Epithelial cell of prostate (primary cell): ENCODE measurements around the gene VMAC.

Experiments used
- DNase-seq: peaks from one replicate; pipeline ENCODE4 v3.0.0-alpha.2; 2011; ENCODE audit warnings: low read depth, low spot score
- H3K27ac ChIP-seq: fragments of 450-650 bp; 2 replicates; pipeline ENCODE4 v1.5.1; 2017; ENCODE audit warnings: mild to moderate bottlenecking

The VMAC gene

DNA sequence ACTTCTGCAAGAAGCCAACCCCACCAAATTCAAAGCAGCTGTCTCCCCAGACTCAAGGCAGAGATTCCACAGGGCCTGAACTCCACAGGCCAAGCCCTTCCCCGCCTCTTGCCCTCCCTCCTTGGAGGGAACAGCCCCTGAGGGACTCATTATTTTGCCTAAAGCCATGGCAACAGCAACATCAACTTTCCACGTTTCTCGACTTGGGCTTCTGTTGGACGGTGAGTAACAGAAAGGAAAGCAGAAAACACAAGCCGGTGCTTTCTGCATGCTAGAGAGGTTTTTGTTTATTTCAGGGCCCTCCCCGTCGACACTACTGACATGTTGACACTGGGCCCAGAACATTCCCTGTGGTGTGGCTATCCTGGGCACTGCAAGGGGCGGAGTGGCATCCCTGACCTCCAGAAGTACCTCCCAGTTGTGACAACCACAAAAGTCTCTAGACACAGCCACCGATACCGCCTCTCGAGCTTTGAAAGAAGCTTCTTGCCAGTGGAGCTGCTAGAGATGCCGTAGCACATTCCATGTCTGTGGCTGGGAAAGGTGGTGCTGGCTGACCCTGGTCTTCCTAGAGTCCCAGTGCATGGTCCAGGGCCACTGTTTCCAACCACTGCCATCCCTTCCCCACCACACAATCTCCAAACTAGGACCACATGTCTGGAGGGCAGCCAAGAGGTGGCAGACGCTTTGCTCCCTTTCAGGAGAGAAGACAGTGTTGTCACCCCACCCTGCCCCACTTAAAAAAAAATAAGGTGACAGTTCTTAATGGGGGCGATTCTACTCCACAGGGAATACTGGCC lies 22.2 kb downstream of the VMAC start:
- no peak for DNase-seq
- no peak overlapping the region for H3K27ac ChIP-seq

DNA sequence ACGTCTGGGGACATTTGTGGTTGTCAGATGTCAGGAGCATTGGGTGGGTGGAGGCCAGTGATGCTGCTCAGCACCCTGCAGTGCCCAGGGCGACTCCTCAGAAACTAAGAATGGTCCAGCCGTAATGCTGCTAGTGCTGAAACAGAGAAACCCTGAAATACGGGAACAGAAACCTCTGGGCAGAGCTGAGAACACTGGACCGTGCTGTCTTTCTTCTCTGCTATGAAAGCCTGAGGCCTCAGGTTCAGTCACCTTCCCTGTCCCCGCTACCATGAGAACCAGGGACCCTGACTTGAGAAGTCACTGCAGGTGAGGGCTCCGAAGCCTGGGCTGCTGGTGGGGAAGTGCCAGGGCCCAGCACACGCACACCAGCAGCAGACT lies 22.8 kb downstream of the VMAC start:
- no peak overlapping the region for H3K27ac ChIP-seq
- DNase-seq, result no peak

DNA sequence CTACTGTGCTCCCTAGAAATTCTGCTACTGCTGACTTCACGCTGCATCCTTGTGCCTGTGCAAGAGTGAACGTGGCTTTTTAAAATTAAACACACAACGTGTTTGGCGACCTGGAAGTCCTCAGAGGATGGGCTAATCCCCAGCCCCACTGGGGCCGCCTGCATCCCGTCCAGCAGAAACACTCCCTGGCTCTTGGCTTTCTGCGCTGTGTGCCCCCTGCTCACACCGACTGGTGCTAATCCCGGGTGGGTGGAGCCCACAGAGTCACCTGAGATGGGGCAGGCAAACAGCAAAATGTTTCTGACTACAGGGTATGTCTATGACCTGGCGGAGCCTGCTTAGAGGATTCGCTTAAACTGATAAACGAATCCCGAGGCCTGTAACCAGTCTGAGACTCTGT lies 24.5 kb downstream of the VMAC start:
- no peak overlapping the region for H3K27ac ChIP-seq
- no peak for DNase-seq

DNA sequence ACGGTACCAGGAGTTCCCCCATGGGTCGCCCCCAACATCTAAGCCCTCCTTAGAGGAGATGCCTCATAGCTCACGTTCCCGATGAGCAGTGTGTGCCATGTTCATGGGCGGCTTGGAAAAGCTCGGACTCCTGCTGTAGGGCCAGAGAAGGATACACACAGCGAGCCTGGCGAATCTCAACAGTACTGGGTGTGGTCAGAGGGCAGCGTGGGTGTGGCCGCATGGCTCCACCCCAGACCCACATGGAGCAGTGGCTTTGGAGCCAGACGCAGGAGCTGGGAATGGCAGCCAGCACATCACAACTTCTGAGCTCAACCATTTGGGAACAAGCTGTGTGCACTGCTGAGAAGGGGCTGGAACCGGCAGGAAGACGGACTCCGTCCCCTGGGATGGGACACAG lies 25.0 kb downstream of the VMAC start:
- no peak for DNase-seq
- H3K27ac ChIP-seq, result no peak overlapping the region

DNA sequence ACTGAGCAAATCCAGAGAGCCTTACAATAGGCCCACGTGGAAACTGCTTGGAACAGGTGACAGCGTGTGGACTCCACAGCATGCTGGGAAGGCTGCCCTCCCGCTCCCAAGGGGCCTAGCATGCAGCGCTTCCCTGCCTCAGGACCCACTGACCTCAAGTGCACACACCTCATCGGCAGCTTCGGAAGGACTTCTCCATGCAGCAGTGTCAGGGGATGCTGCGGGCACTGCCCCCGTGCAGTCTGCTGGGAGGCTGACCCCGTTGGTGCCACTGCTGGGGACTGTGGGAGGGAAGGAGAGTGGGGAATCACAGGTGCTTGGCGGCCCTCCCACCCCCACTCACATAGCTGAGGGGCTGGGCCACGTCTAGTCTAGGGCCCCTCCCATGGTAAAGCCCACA lies 26.6 kb downstream of the VMAC start:
- H3K27ac ChIP-seq, result no peak overlapping the region
- DNase-seq, result no peak

DNA sequence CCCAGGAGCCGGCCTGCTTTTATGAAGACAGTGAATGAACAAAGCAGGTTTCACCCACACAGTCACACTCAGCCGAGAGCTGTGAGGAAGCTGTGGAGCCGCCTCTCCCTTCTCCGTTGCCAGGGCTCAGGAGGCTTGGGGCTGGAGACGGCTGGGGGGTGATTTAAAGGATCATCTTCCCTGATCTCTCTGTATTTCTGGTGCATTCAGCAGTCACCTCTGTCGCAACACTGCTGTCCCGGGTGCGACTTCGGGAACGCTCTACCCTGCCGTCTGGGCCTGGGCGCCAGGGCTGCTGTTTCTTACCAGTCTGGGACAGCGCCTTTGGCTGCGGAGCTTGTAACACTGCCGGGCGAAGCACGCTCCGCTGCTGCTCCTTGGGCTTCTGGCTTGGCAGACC lies 27.5 kb downstream of the VMAC start:
- no peak overlapping the region for H3K27ac ChIP-seq
- no peak for DNase-seq

DNA sequence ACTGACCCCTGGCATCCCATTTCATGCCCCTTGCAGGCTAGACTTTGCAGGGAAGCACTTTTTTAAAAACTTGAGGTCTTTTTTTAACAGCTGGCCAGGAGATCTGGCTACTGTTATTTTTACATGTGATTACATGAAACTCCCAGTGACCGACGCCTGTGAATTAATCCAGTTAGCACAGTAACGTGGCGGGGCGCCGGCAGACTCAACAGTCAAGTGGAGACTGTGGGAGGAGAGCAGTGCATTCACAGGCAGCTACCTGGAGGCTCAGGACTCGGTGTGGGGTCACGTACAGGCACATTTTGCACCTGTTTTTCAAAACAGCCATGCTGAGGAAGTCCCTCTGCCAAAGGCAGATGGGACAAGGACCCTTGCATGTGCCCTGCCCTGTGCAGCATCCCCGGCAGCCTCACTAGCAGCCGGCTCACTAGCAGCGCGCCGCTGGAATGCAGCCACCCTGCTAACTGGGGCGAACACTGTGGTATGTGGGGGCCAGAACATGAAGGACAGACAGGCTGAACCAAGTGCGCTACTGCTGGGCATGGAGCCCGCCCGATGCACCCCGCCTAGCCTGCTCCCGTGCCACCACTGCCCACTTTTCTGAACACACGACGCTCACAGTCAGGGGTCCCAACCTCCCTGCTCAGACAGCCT lies 28.1 kb downstream of the VMAC start:
- no peak for DNase-seq
- no peak overlapping the region for H3K27ac ChIP-seq

DNA sequence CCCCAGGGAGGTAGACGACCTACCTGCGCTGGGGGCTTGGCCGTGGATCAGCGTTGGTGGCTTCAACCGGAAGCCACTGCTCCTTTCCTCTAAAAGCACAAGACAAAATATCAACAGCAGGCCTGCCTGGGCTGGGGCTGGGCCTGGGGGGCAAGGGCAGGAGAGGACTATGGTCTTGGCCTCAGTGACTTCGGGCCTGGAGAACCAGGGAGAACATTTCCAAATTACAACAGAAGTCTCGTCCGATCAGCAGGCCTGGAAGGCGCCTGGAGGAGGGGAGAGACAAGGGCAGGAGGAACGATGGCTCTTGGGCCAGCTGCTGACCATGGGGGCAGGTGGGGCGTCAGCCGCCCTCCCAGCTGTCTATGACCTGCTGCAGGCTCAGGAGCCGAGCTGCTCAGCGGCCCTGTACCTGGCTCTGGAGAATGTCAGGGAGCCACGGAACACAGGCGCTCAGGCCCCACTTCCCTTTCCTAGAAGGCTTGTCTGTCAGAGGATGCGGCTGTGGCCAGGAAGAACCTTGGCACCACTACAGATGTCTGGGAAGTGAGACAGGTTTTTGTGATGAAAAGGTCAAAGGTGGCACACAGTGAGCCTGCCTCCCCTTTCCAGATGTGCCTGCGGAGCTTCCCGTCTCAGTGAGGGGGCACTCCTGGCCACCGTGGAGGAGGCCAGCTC lies 28.9 kb downstream of the VMAC start:
- no peak for DNase-seq
- no peak overlapping the region for H3K27ac ChIP-seq

DNA sequence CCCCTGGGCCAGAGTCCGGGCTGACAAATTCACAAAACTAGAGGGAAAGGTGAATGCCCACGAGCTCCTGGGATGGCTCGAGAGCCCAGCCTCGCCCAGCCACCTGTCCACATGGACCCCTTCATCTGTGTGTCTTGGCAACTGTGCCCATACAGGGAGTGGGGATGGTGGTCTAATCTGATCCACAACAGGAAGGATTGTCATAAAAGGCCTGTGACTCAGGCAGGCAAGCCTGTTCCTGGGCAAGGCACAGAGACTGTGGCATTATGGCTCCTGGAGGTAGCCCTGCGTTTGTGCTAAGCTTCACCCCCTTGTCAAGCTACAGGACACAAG lies 29.4 kb downstream of the VMAC start:
- H3K27ac ChIP-seq, result no peak overlapping the region
- DNase-seq, result no peak

DNA sequence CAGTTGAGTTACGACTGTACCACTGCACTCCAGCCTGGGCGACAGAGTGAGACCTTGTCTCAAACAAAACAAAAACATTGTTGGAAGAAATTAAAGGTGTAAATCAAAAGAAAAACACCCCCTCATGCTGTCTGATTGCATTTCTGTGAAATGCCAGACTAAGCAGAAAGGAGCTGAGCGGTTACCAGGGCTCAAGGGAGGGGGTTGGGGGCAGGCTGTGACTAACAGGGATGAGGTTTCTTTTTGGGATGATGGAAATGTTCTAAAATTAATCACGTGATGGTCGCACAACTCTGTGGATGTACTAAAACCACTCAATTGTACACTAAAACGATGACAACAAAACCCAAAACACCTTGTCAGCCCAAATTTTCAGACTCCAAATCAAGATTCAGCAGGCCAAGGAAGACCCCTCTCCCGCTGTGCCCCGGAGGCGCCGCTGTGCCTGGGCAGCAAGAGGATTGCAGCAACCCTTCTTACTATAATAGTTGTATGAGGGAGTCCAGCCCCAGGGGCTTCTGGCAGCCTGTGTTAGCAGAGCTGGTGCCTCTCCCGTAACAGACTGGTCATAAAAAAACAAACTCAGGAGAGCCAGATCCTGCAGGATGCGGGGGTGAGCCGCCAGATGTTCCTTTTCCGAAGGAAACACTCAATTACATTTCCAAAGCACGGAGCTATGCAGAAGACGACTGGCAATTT lies 30.3 kb downstream of the VMAC start:
- no peak overlapping the region for H3K27ac ChIP-seq
- no peak for DNase-seq

DNA sequence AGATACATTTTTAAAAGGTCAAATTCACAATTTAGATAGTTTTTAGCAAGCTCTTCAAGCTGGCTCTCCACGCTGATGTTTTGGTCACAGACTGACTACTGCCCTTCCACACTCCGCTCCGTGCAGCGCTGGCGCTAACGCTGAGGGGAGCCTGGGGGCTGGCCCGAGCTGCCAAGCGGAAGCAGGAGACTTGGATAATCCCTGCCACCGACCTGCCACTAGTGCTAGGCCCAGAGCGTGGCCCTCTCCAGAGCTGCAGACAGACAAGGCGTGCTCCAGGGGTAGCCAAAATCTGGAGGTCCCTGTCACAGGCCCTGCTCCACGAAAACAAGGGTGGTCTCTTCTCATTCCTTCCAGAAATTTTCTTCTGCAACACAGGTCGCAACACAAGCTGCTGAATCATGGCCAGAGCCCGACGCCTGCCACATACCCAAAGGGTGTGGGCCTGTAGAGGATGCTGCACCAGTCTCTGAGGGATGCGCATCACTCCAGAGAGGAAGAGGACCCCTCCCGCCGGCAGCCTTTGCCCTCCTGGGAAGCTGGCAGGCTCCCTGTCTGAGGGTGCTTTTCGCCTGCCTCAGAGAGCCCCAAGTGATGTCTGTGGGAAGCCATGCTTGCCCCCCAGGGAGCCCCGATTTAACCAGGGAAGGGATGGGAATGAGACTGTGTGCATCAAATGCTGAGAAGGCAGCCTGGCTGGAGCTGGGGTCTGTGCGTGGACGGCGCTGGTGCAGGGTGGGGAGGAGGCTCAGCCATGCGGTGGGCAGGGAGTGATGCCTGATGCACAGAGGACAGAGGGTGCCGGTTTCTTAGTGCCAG lies 31.0 kb downstream of the VMAC start:
- H3K27ac ChIP-seq, result no peak overlapping the region
- no peak for DNase-seq

DNA sequence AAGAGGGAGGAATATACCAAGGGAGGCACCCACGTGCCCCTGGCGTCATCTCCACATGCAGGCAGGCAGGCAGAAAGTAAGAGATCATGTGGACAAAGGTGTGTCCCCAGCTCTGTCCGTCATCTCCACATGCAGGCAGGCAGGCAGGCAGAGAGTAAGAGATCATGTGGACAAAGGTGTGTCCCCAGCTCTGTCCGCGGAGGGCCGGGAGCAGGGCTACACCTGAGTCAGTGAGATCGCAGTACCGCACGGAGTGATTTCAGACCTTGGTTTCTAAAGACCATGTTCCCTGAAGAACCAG lies 31.6 kb downstream of the VMAC start:
- no peak for DNase-seq
- no peak overlapping the region for H3K27ac ChIP-seq

DNA sequence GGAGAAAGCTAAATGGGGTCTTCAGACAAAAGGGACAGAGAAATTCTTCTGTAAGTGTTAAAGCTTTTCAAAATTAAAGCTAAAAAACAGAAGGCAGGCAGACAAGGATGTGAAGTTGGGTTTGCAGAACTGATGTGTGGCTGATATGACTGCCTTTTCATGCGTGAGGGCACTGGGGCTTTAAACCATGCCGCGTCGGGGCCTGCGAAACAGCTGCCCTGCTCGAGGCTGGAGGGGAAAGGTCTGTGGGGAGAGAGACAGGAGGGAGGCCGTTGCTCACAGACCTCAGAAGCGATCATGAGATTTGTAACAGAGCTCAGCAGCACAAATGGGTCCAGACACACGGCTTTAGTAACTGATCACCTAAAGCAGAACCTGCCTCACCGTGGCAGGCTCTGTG lies 32.9 kb downstream of the VMAC start:
- H3K27ac ChIP-seq, result no peak overlapping the region
- no peak for DNase-seq

DNA sequence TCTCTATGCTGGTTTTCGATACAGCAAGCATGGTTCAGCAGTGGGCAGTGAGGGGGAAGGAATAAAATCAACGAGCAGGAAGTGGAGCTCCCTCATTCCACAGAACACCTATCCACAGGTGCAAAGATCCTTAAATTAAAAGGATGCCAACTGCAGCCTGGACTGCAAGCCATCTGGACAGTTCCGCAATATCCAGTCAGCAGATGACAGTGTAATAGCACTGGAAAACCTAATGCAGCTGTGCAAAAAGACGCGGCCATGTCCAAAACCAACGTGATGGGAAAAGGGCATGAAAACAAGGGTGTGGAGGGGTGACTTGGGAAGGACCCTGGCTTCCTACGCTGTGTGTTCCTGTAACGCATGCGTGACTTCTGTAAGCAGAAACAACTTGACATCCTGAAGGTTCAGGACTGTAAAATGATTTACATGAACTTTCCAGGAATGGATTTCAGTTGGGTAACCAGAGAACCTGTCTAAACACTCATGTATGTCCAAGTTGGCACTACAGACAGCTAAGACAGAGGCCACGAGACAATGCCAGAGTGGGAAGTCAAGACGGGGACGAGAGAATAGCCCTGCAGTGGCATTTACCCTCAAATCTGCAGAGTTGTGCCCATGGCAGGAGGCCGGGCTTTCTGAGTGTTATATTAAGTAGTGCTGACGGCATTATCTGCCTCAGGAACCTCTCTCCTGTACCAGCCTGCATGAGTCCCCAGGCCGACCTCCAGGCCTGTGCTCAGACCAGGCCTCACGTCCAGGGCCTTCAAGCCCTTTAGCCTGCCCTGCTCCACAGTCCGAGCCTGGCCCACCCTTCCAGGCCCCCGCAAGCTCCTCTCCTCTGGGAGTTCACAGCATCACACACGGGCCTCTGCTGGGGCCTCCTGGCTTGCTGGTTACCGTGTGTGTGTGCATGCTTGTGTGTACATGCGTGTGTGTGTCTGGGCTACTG lies 35.9 kb downstream of the VMAC start:
- H3K27ac ChIP-seq, result no peak overlapping the region
- DNase-seq, result no peak

DNA sequence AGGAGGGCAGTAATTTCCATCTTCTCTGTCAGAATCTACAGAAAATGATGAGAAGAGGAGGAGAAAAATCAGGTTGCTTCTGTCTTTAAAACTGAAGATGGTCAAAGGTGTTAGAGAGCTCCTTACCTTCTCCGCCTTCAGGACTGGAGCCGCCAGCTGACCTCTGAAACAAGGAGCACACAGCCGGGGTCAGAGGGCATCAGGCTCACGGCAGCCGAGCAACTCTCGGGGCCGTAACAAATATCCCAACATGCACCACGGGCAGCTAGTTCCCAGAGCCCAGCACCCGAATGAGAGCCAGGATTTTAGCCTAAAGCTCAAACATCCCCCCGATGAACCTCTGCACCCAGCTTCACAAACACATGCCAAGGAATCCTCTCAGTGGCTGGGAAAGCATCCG lies 37.0 kb downstream of the VMAC start:
- no peak for DNase-seq
- no peak overlapping the region for H3K27ac ChIP-seq

DNA sequence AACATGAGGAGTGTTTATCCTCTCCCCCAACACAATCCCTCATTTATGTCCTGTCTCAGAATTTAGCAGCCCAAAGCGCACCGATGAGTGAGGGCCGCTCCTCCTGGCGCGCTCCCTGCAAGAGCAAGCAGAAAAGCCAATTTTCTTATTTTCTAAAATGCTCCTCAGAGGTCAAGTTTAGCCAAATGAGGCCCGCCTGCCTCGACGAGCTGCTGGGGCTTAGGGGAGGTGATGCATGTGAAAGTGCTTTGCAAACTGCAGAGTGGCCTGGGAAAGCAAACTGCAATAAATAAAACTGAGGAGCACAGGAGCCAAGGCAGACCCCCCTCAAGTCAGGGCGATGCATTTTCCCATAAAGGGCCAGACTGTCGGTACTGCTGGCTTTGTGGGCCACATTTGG lies 38.4 kb downstream of the VMAC start:
- DNase-seq, result no peak
- no peak overlapping the region for H3K27ac ChIP-seq

DNA sequence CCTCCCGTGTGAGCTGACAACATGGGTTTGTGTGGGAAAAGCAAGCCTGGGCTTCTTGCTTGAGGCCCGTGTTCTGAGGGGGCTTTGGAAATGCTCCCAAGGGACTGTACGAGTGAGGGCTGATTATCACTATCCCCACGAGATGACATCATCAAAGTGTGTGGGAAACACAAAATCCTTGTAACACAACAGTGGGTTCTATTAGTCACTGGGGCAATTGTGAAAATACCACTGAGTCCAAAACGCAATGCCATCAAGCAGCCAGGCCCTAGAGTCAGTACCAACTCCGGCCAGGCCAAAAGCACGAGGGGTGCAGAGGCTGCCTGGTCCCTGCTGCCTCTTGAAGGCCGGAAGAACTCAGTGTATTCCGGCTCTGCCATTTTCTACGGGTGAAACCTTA lies 39.0 kb downstream of the VMAC start:
- H3K27ac ChIP-seq, result no peak overlapping the region
- no peak for DNase-seq

DNA sequence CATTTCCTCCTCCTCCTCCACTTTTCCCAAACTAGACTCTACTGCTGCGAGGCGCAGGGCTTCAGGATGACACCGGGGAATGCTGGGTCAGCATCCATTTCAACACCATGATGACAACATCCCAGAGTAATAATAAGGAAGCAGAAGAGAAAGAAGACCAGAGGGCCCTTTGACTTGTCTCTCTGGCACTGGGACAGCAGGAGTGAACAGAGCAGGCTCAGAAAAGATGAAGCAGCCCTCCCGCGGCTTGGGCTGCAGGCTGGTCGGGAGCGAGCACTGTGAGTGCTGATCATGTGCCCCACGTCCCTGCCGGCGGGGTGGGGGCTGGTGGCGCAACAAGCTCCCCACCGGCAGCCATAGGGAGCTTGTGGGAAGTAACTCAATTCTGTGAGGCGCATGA lies 42.8 kb downstream of the VMAC start:
- no peak for DNase-seq
- H3K27ac ChIP-seq, result no peak overlapping the region

DNA sequence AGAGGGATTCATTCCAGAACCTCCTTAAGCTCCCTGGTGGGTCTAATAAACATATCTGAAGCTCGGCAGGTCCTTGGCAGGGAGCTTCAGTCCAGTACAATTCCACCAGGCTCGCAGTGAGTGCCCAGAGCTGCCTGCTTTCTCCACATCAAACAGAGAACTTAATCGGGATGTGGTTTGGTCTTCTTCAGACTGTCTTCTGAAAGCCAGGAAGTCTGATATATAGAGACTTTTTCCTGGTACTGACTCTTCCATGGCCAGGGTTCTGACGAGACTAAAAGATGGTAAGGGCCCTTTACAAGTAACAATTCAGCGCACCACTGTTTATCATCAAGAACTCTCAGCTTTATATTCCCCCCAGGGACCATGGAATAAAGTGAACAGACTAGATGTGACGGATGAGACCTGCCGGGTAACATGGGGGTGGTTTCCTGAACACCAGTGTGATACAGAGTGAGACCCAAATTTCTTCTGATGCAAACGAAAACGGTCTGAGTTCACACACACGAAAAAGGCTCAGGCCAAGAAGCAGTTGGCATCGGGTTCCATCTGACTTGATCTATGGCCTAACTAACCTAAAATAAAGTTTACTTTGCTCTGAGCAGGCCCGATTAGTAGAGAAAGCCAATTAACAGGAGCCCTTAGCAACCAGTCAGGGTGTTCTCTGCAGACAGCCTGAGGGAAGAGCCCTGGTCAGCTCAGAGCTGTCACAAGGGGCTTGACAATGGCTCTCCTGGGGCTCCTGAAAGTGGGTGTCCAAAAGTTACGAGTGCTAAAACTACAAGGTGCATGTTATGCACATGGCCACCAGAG lies 44.3 kb downstream of the VMAC start:
- no peak for DNase-seq
- no peak overlapping the region for H3K27ac ChIP-seq
